Common myeloid progenitor, CD34-positive (primary cell): ENCODE measurements around the gene RMI2.

Experiments
- CTCF ChIA-PET: fragments of 350-600 bp; sonication (Branson Sonifier 250); formaldehyde crosslinking; loops from one replicate; lab custom pipeline; 2021; ENCODE audit warnings: antibody characterized with exemption; lab: Charles Lee
- POLR2A ChIA-PET: fragments of 350-600 bp; sonication (Branson Sonifier 250); formaldehyde crosslinking; loops from one replicate; lab custom pipeline; 2021; ENCODE audit warnings: antibody characterized with exemption; lab: Charles Lee
- DNase-seq, 3 donors: peaks; one replicate each; pipeline versions ENCODE4 v3.0.0 to v3.0.0-alpha.2; 2013
- H3K27ac ChIP-seq, 2 experiments: 1 replicate in 1 of 2; 2 replicates in 1 of 2; pipeline ENCODE4 v1.7.0; 2013; ENCODE audit warnings: inconsistent platforms in 2 of 2, low read length in 2 of 2, mild to moderate bottlenecking in 2 of 2, low read depth in 1 of 2, moderate library complexity in 1 of 2; ENCODE audit not compliant: severe bottlenecking in 2 of 2, insufficient read depth in 1 of 2, poor library complexity in 1 of 2
- H3K27me3 ChIP-seq, 5 experiments: replicated peaks in 2 of 5; 1 replicate in 3 of 5; 2 replicates in 2 of 5; pipeline versions ENCODE4 v1.6.1 to v1.7.0; 2013; ENCODE audit warnings: low read length in 4 of 5, mild to moderate bottlenecking in 2 of 5, moderate library complexity in 2 of 5, inconsistent platforms in 1 of 5; ENCODE audit not compliant: insufficient read depth in 5 of 5, control insufficient read depth in 4 of 5
- H3K36me3 ChIP-seq, 4 experiments: 1 replicate in 2 of 4; 2 replicates in 2 of 4; pipeline versions ENCODE4 v1.6.1 to v1.7.0; 2013; ENCODE audit warnings: low read length in 3 of 4, control low read depth in 1 of 4, mild to moderate bottlenecking in 1 of 4; ENCODE audit not compliant: control insufficient read depth in 4 of 4, insufficient read depth in 4 of 4
- H3K4me1 ChIP-seq, 4 experiments: 1 replicate in 3 of 4; 2 replicates in 1 of 4; pipeline versions ENCODE4 v1.6.1 to v1.7.1; 2013; ENCODE audit warnings: low read length in 3 of 4, mild to moderate bottlenecking in 3 of 4, control low read depth in 1 of 4, inconsistent platforms in 1 of 4, moderate library complexity in 1 of 4; ENCODE audit not compliant: control insufficient read depth in 4 of 4, insufficient read depth in 4 of 4; ENCODE audit errors: control extremely low read depth in 1 of 4
- H3K4me3 ChIP-seq, 7 experiments: 1 replicate in 4 of 7; 2 replicates in 3 of 7; pipeline versions ENCODE4 v1.5.1 to v1.7.0; 2013; ENCODE audit warnings: mild to moderate bottlenecking in 7 of 7, low read length in 6 of 7, moderate library complexity in 6 of 7, inconsistent platforms in 2 of 7, low read depth in 2 of 7, control low read depth in 1 of 7; ENCODE audit not compliant: insufficient read depth in 4 of 7, control insufficient read depth in 1 of 7; ENCODE audit errors: extremely low read depth in 1 of 7
- H3K9me3 ChIP-seq, 5 experiments: 1 replicate in 4 of 5; 2 replicates in 1 of 5; pipeline versions ENCODE4 v1.6.1 to v1.7.1; 2013; ENCODE audit warnings: low read length in 4 of 5, mild to moderate bottlenecking in 2 of 5, inconsistent platforms in 1 of 5, low read depth in 1 of 5, moderate library complexity in 1 of 5; ENCODE audit not compliant: control insufficient read depth in 4 of 5, insufficient read depth in 2 of 5; ENCODE audit errors: control extremely low read depth in 1 of 5
- WGBS: methylation state at CpG from one replicate; pipeline ENCODE4 v1.1.5; 2013; ENCODE audit not compliant: insufficient coverage; 5-methylcytosine and 5-hydroxymethylcytosine counted together

The RMI2 gene

GRCh38 chr16:11389631-11390565 is 44.6 kb downstream of the RMI2 start:
- CTCF ChIA-PET: interaction anchor here (0.9 to 7.2 kb wide), 6 partner anchors 8 to 426 kb away, joined by 3 to 60 read pairs (median 3); no protein-coding TSS in a partner anchor
- POLR2A ChIA-PET: no interaction called here

GRCh38 chr16:11390573-11391495 is 45.6 kb downstream of the RMI2 start:
- ChIA-PET CTCF (interaction anchor here (1.2 to 2.4 kb wide), 7 partner anchors 11 to 427 kb away, joined by 3 to 7 read pairs (median 3); no protein-coding TSS in a partner anchor), POLR2A (no interaction called here)
- 84% methylated on average over 14 of the region's 15 CpGs for WGBS
- H3K4me3 ChIP-seq: no peak overlapping the region
- no peak overlapping the region for H3K27ac ChIP-seq
- peaks cover 0 to 12% (median 0%) of the 10 kb centered on the region in 5 experiments for H3K27me3 ChIP-seq
- H3K36me3 ChIP-seq: no peaks in the 10 kb centered on the region
- no peaks in the 10 kb centered on the region for H3K9me3 ChIP-seq
- H3K4me1 ChIP-seq: peaks cover 0 to 3% (median 0%) of the 10 kb centered on the region in 4 experiments
- no peak for DNase-seq

More at GRCh38 chr16:11389631-11390565, 44.6 kb downstream of the RMI2 start:
- Histone ChIP-seq H3K9me3 (no peaks in the 10 kb centered on the region), H3K4me3 (no peak overlapping the region), H3K27ac (no peak overlapping the region), H3K27me3 (peaks cover 0 to 12% (median 0%) of the 10 kb centered on the region in 5 experiments), H3K4me1 (peaks cover 0 to 3% (median 0%) of the 10 kb centered on the region in 4 experiments), H3K36me3 (peaks cover 0 to under 1% (median 0%) of the 10 kb centered on the region in 4 experiments)
- DNase-seq: no peak
- WGBS: 90% methylated on average over 24 of the region's 27 CpGs

GRCh38 chr16:11391576-11391975 is 46.3 kb downstream of the RMI2 start:
- no peak for DNase-seq
- CTCF ChIA-PET: interaction anchor here (1.3 to 1.7 kb wide), 5 partner anchors 8 to 20 kb away, joined by 3 to 5 read pairs (median 4); no protein-coding TSS in a partner anchor
- 99% methylated on average over 10 of the region's 12 CpGs for WGBS
- Histone ChIP-seq H3K27ac (no peak overlapping the region), H3K4me3 (no peak overlapping the region), H3K4me1 (peaks cover 0 to 3% (median 0%) of the 10 kb centered on the region in 4 experiments), H3K36me3 (no peaks in the 10 kb centered on the region), H3K27me3 (peaks cover 0 to 9% (median 0%) of the 10 kb centered on the region in 5 experiments), H3K9me3 (no peaks in the 10 kb centered on the region)
- POLR2A ChIA-PET: no interaction called here

GRCh38 chr16:11392041-11392581 is 46.9 kb downstream of the RMI2 start:
- no peak for DNase-seq
- peaks cover 0 to 6% (median 0%) of the 10 kb centered on the region in 5 experiments for H3K27me3 ChIP-seq
- CTCF ChIA-PET: interaction anchor here (1.3 to 1.7 kb wide), 5 partner anchors 9 to 20 kb away, joined by 3 to 5 read pairs (median 4); no protein-coding TSS in a partner anchor
- H3K9me3 ChIP-seq: no peaks in the 10 kb centered on the region
- peaks cover 0 to under 1% (median 0%) of the 10 kb centered on the region in 4 experiments for H3K4me1 ChIP-seq
- H3K27ac ChIP-seq: no peak overlapping the region
- WGBS: 95% methylated on average over 18 of the region's 19 CpGs
- POLR2A ChIA-PET: no interaction called here
- H3K36me3 ChIP-seq: no peaks in the 10 kb centered on the region
- H3K4me3 ChIP-seq: no peak overlapping the region

GRCh38 chr16:11393366-11393765 is 48.1 kb downstream of the RMI2 start:
- H3K4me3 ChIP-seq: no peak overlapping the region
- CTCF ChIA-PET: interaction anchor here (1.7 to 8.8 kb wide), 2 partner anchors 7 to 10 kb away, joined by 4 to 60 read pairs; no protein-coding TSS in a partner anchor
- no peak overlapping the region for H3K27ac ChIP-seq
- no peaks in the 10 kb centered on the region for H3K27me3 ChIP-seq
- POLR2A ChIA-PET: no interaction called here
- 100% methylated on average over 5 of the region's 11 CpGs for WGBS
- no peaks in the 10 kb centered on the region for H3K4me1 ChIP-seq
- no peaks in the 10 kb centered on the region for H3K36me3 ChIP-seq
- H3K9me3 ChIP-seq: no peaks in the 10 kb centered on the region
- no peak for DNase-seq

- WGBS: 94% methylated on average over 9 of the region's 10 CpGs
- ChIA-PET POLR2A (no interaction called here), CTCF (interaction anchor here (5.6 to 8.8 kb wide), 2 partner anchors 8 to 13 kb away, joined by 40 to 60 read pairs; no protein-coding TSS in a partner anchor)
- H3K4me1 ChIP-seq: no peaks in the 10 kb centered on the region
- no peak overlapping the region for H3K4me3 ChIP-seq
- H3K27ac ChIP-seq: no peak overlapping the region
- H3K36me3 ChIP-seq: no peaks in the 10 kb centered on the region
- no peaks in the 10 kb centered on the region for H3K27me3 ChIP-seq
- no peaks in the 10 kb centered on the region for H3K9me3 ChIP-seq
- DNase-seq: no peak
These were observed 48.8 kb downstream of the RMI2 start for GRCh38 chr16:11393861-11394592.
